GM12873 (cell line): Measurements from ENCODE around the gene C4orf50.

ENCODE experiments used
- TF ChIP-seq, protein P1 (sequence below): IDR thresholded peaks from 2 replicates; pipeline ENCODE4 v1.5.1; 2012; ENCODE audit warnings: low read depth, mild to moderate bottlenecking, moderate library complexity, low read length, control low read depth; ENCODE audit not compliant: insufficient read depth; ENCODE audit errors: missing control alignments

The C4orf50 gene

DNA sequence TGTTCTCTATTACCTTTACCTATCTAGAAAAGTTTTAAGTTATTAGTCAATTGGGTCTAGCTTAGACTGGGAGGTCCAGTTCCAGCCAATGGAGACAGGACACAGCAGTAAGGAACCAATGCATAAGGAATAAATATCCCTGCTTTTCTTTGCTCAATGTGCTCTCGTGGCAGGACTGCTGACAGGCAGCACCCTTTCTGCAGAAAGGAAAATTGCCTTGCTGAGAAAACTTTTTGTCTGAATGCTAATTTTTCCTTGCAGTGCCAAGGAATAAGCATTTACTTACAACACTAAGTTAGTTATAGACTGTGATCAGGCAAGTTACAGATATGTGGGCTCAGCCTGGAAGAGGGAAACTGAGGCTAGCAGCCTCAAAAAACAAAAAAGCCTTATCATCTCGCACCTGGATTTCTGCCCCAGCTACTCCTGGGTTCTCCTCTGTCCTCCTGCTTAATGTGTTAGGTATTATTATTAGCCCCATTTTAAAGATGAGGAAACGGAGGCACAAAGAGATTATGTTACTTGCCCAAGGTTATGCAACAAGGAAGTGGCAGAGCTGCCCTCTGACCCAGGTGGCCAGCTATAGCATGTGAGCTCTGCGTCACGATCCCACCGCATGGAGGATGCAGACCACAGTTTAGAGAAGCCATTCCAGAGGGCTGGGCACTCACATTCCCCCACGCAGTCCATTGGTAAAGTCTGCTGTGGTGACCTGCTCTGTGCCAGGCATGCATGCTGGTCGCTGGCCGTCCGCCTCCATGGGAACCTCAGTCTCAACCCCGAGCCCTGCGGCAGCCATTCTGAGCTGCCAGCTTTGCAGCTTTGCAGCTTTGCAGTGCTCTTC, 40.5 kb upstream of the C4orf50 start:
- TF ChIP-seq, protein P1, sequence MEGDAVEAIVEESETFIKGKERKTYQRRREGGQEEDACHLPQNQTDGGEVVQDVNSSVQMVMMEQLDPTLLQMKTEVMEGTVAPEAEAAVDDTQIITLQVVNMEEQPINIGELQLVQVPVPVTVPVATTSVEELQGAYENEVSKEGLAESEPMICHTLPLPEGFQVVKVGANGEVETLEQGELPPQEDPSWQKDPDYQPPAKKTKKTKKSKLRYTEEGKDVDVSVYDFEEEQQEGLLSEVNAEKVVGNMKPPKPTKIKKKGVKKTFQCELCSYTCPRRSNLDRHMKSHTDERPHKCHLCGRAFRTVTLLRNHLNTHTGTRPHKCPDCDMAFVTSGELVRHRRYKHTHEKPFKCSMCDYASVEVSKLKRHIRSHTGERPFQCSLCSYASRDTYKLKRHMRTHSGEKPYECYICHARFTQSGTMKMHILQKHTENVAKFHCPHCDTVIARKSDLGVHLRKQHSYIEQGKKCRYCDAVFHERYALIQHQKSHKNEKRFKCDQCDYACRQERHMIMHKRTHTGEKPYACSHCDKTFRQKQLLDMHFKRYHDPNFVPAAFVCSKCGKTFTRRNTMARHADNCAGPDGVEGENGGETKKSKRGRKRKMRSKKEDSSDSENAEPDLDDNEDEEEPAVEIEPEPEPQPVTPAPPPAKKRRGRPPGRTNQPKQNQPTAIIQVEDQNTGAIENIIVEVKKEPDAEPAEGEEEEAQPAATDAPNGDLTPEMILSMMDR, result no peak

DNA sequence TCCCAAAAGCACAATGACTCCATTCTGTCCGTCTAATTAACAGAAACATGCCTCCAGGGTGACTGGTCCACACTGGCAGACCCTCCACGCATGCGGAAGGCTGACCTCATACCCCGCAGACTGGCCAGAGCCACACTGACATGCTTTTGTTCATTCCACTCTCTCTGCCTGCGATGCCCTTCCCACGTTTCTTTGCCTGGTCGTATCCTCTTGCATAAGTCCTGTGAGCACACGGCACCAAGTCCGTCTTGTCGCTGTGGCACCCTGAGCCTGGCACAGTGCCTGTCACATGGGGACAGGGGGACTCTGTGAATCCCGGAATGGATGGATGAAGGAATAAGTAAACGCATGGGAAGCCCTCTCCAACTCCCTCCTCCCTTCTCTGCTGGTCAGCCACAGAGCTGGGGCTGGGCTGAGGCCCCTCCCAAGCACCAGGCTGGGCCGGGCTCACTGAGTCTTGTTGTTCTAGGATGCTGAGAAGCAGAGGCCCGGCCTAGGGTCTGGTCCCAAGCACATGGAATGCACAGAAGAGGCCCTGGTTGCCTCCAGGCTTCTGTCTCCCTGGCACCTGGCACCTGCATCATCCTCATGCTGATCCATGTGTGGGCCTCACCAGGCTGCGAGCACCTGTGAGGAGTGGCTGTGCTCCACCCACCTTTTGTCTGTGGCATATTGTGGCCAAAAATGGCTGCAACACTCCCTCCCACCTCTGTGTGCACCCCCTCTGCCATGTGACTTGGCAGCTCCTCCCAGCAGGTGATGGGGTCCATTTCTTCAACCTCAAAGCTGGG, 38.9 kb upstream of the C4orf50 start:
- TF ChIP-seq, protein P1, result no peak

DNA sequence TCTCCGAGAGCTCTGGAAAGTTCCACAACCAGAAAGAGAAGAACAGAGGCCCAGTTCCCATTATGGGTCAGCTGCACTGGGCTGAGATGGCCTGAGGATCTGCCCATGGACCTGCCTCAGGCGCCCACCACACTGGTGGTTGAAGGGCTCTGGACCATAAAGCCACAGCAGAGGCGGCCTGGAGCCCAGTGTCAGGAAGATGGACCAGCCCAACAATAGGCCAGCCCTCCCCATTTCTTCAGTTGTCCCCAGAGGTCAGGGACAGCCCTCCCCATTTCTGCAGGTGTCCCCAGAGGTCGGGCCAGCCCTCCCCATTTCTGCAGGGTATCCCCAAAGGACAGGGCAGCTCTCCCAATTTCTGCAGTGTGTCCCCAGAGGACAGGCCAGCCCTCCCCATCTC, 37.2 kb upstream of the C4orf50 start:
- TF ChIP-seq, protein P1, result no peak

DNA sequence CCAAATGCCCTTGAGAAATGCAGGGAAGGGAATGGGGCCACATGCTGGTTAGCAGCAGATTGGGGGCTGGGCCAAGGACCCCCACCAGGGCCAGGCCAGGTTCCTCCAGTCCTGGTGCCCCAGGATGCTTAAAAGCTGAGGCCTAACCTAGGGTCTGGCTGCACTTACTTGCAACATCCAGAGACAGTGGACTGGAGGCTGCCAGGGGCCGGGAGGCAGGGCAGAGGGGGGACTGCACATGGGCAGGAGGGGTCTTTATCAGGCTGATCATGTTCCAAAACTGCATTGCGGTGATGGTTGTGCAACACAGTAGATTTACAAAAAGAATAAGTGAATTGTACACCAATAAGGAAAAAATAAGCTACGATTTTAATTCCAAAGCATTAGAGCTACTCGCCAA, 36.8 kb upstream of the C4orf50 start:
- TF ChIP-seq, protein P1, result no peak

DNA sequence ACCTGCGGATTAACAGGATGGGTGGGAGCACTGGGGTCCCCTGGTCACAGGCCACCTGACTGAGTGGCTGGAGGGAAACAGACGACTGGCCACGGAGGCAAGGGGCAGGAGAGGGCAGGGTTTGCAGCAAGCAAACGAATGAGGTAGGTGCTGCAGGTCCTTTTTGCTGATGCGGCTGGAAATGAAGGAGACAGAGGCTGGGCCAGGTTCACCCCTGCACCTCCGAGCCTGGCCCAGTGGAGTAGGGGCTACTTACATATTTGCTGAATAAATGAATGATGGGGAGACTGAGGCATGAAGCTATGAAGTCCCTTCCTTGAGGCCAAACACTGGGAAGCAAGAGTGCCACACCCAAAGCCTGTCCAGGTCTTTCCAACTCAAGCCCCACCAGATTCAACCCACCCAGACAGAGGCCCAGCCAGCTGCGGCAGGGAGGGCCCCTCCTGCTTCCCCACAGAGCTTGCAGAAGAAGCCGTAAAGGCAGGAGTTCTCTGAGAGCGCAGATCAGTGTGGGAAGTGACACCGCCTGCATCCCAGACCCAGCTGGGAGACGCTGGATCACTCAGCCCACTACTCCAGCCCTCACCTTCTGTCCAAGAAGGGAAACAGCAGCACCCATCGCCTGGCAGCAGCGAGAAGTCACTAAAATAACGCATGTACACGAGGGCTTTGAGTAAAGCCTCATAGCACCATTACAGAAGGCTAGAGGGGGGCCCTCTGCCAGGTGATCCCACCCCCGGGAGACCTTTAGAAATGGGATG, 36.1 kb upstream of the C4orf50 start:
- TF ChIP-seq, protein P1, result no peak

DNA sequence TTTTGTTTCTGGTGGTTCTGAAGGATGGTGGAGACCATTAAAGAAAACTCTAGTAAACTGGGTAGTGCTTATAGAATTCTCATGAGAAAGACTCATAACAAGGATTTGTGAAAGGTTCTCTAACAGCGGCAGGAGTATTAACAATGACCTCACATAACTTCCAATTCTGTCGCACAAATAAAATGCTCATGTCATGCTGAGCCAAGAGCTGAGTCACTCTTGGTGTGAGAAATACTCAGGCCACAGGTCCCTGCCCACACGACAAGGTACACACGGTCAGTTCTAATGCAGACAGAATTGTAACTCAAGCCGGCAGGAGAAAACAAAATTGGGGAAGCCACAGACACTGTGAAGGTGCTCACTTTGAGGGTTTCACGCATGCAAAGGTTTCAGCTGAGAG, 34.4 kb upstream of the C4orf50 start:
- TF ChIP-seq, protein P1, result no peak

DNA sequence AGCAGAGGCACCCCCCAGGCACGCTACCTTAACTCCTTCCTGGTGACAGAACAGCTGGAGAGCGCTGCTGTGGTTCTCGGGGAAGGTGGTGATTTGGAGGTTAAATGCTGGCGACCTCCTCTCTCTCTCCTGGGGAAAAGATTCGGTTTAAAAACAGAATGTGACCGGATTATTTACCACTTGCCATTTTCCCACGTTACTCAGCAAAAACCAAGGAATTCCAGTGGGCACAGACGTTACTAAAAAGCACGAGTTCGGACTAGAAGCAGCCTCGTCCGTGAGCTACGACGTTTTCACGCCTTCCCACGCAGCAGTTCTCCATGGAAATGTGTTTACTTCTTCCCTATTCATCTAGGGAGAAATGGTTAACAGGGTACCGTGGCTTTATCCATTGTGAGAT, 32.3 kb upstream of the C4orf50 start:
- TF ChIP-seq, protein P1, result no peak
